NK-92 (cell line): ENCODE measurements around the gene AK3.
"Not testable (repeated sequence)": the region's sequence is repeated elsewhere in the genome, so short reads cannot be mapped to it uniquely, and the experiment has no call there.

Experiments used
- DNase-seq: peaks from one replicate; lab custom pipeline; 2025; ENCODE audit not compliant: unreplicated experiment; lab: John Stamatoyannopoulos, UW

AK3 gene

DNA sequence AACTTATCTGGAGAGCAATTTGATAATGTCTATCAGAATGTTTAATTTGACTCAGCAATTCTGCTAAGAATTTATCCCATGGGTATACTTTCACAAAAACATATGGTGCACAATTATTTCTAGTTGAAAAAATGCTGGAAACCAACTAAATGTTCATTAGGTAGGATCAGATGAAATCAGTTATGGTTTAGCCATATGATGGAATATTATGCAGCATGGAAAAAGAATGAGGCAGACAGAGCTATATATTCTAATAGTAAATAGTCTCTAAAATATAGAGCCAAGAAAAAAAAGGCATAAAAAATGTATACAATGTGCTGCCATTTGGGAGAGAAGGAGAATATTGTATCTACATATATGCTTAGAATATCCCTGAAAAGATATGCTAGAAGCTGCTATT lies 71.1 kb downstream of the AK3 start:
- no peak for DNase-seq

DNA sequence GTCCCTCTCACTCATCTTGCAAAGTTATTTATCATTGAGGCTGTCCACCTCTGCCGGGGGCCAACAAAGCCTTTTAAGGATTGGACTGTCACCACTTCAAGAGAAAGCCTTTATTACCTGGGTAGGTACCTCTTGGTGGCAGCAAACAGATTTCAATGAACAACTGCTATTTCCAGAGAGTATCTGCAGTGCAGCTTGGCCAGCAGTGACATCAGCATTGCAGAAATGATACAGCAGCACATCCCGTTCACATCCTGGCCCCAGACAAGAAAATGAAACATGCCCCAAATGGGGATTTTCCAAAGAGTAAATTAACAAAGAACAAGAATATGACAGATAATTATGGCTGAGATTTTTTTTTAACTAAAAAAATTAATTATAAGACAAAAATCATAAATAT lies 72.4 kb downstream of the AK3 start:
- DNase-seq, result no peak

DNA sequence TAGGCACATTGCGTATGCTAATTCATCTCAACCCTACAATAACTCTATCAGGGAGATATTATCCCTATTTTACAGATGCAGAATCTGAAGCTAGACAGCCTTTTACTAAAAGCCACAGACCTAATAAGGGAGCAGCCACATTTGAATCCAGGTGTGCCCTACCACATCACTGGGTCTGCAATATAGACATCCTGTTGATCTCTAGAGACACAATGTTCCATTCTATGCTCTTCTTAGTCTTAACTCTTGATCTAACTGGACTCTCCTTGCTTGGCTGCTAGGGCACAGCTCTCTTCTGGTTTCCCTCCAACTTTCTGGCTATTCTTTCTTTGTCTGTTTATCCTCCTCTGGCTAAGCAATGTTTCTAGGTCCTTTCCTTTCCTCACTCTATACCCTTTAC lies 73.3 kb downstream of the AK3 start:
- DNase-seq, result no peak

DNA sequence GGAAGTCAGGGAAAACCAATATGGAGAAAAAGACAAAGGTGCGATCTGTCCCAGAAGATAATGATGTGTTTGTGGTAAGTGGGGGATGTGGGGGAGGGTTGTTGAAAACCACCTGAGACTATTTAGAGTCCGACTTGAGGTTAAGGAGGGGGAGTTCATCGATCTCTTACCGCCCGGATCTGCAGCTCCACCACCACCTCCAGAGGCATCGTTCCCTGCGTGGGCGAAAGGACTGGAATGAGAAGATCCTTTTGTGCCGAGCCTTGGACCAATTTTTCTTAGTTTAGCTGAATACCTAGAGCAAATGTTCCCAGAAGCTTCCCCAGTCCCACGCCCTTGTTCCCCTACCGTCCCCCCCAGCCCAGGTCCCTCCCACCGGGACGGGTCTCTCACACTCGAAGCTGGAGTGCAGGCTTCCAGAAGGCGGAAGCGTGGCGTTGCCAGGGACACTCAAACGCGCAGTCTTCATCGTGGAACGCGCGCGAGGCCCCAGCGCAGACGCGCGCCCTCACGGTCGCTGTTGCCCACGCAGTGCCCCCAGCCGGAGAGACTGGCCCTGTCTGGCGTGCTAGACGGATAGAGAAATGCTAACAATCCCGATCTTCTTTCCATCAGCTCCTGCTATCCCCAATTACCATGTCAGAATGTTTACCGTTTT lies 74.8 kb downstream of the AK3 start, which contains the start of gene SPATA6L:
Gene SPATA6L, minus strand, starts transcription at position 439 of the 658 bp plus-strand sequence. Its CDS starts 230 bp downstream, at position 209.
- no peak for DNase-seq

DNA sequence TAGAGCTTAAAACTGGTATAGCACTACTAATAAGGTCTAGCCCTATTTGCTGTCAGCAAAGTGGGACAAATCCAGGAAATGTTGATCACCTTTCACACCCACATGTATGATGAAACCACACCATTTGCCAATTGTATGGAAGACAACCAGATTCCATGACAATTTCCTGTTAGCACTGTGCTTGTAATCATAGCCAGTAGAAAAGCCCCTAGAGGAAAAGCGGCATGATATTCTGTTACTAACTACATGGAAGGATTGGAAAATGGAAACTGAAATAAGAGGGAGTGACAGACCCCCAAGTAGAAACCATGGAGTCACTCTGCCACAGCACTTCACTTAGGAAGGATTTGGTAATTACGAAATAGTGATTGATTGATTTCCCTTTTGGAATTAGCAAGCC lies 75.6 kb downstream of the AK3 start:
- no peak for DNase-seq

DNA sequence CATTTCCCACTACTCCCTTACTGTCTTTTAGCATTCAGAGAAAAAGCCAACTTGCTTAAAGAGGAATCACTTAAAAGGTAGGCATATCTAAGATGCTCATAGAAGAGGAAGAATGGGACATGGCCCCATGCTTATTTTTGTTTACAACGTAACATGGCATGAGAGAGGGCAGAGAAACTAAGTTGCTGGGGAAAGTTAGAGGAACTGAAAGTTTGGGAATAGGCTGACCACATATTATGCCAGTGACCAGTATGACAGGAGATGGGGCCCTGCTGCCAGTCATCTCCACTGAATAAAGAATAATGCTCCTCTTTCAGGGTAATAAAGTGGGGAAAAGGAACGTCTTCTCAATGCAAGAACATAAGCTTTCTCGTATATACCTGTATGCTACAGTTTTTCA lies 77.0 kb downstream of the AK3 start:
- DNase-seq, result no peak

DNA sequence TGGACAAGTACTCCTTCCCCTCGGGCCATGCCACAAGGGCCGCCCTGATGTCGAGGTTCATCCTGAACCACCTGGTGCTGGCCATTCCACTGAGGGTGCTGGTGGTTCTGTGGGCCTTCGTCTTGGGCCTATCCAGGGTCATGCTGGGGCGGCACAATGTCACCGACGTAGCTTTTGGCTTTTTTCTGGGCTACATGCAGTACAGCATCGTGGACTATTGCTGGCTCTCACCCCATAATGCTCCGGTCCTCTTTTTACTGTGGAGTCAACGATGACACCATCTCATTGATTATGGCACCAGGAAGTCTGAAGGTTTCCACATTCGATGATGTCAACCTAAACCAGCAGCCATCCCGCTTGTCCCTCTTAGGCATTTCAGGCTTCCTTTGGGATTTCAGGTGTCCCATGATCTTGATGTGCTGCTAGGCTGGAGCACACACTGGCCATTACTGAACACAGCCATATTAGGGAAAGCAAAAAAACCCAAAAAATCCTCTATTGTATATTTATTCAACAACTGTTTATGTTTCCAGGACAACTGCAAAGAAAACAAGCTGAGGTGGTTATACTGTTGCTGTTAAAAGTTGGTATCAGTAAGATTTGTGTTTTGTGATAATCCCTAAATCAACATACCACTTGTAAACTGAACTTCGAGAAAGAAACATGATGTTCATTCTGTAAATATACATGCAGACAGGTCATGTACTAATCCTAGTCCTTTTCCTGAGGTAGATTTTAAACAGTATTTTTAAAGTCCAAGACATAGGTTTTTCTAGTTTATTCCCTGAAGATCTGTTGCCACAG lies 77.8 kb downstream of the AK3 start:
- DNase-seq, result no peak

DNA sequence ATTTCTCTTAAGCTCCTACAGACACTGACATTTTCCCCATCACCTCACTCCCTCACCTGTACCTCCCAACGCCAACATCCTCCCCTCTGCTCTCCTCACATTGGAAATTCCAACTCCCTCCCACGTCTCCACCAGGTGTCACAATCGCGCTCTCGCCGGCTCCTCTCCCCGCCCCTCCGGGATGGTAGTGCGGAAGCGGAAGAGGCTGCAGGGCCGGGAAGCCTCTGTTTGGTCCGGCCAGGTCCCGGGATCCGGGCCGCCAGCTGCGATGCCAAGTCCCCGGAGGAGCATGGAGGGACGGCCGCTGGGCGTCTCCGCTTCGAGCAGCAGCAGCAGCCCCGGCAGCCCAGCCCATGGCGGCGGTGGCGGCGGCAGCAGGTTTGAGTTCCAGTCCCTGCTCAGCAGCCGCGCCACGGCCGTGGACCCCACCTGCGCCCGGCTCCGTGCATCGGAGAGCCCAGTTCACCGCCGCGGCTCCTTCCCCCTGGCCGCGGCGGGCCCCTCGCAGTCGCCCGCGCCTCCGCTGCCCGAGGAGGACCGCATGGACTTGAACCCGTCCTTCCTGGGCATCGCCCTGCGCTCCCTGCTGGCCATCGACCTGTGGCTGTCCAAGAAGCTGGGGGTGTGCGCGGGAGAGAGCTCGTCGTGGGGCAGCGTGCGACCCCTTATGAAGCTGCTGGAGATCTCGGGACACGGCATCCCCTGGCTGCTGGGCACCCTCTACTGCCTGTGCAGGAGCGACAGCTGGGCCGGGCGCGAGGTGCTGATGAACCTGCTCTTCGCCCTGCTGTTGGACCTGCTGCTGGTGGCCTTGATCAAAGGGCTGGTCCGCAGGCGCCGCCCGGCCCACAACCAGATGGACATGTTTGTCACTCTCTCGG lies 78.7 kb downstream of the AK3 start, which contains the start of gene PLPP6:
Gene PLPP6, plus strand, starts transcription at position 187 of the 881 bp plus-strand sequence. Its CDS starts 82 bp downstream, at position 269.
- no peak for DNase-seq

DNA sequence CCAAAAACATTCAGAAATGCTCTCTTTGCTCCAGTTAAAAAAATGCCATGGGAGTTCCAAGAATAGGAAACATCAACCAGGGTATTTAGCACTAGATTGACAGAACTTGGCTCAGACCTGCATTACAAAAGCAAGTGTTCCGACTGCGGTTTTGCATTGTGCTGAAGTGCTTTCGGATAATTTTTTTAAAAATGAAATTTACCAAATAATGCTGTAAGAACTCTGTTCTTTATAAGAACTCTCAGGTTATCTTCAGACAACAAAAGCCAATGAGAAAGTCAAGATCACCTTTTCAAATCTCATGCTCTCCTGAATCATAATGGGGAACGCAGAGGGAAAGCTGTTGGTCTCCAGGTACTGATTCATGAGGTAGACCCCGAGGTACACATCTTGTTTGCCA lies 79.4 kb downstream of the AK3 start:
- no peak for DNase-seq

DNA sequence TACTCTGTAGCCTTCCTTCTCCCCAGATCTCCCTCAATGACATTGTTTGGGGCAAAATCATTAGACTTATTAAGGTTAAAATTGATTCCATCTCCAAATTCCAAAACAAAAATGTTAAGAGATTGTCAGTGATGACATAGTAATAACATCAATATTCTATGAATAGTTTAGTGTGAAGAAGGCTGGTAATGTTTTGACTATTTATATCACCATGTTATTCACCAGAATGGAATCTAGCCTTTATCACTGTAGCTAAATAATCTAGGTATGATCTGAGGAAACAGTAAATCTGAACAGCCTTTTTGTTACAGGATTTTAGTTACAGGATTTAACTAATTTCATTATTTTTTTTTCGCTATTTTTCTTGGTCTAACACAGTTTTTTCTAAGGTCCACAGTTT lies 79.8 kb downstream of the AK3 start:
- no peak for DNase-seq

DNA sequence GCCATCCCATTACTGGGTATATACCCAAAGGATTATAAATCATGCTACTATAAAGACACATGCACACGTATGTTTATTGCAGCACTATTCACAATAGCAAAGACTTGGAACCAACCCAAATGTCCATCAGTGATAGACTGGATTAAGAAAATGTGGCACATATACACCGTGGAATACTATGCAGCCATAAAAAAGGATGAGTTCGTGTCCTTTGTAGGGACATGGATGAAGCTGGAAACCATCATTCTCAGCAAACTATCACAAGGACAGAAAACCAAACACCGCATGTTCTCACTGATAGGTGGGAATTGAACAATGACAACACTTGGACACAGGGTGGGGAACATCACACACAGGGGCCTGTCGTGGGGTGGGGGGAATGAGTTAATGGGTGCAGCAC lies 80.3 kb downstream of the AK3 start:
- not testable (repeated sequence) for DNase-seq
